Measurements from ENCODE around the gene DDB1.

The DDB1 gene

GRCh38 chr11:61336171-61336935 is 3.4 kb upstream of the DDB1 start:
- peak; percentile 96 for DNase-seq (ENCODE audit: low read depth, low spot score)

DNA sequence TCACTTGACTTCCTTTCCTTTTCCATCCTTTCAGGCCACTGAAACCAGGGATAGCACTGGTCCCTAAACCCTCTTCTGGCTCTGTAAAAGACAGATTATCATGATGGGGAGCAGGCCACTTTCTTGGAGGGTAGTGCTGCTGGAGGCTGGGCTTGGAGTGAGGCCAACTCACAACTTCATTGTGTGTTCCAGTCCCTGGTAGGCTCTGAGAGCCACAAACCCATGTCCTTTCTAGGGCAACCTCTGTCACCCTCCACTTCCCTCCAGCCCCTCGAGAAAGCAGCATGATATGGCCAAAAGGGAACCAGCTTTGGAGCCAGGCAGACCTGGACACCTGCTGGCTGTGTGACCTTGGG is 2.4 kb upstream of the DDB1 start:
- no peak for DNase-seq (ENCODE audit: low read depth, low spot score)

- peak; percentile 57 for DNase-seq (ENCODE audit: low read depth, low spot score)
Measured at GRCh38 chr11:61334434-61335354, 1.8 kb upstream of the DDB1 start.

- DNase-seq (ENCODE audit: low read depth, low spot score): no peak
Measured at GRCh38 chr11:61333550-61334433, 887 bp upstream of the DDB1 start.

GRCh38 chr11:61332281-61332796 is 566 bp downstream of the DDB1 start:
- DNase-seq (ENCODE audit: low read depth, low spot score): peak; percentile 76

DNA sequence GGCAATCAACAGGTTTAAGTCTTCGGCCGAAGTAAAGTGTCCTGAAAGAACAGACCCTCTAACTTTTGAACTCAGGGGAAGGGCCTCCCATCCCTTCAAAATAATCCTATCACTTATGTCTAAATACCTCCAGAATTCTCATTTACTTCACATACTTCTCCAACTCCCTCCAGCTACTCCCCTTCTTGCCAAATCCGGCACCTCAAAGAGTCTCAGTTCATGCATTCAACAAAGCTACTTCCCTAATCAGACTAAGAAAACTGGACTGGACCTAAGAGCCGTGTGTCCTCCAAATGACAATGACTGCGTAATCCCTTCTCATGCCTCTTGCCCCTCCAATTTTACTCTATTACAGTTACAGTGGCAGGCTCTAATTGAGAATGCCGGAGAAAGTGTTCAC is 1.3 kb downstream of the DDB1 start:
- no peak for DNase-seq (ENCODE audit: low read depth, low spot score)

- peak; percentile 19 for DNase-seq (ENCODE audit: low read depth, low spot score)
Measured at GRCh38 chr11:61329871-61330270, 3.0 kb downstream of the DDB1 start.

GRCh38 chr11:61328351-61328750 is 4.6 kb downstream of the DDB1 start:
- no peak for DNase-seq (ENCODE audit: low read depth, low spot score)

GRCh38 chr11:61327669-61328071 is 5.2 kb downstream of the DDB1 start:
- no peak for DNase-seq (ENCODE audit: low read depth, low spot score)

DNA sequence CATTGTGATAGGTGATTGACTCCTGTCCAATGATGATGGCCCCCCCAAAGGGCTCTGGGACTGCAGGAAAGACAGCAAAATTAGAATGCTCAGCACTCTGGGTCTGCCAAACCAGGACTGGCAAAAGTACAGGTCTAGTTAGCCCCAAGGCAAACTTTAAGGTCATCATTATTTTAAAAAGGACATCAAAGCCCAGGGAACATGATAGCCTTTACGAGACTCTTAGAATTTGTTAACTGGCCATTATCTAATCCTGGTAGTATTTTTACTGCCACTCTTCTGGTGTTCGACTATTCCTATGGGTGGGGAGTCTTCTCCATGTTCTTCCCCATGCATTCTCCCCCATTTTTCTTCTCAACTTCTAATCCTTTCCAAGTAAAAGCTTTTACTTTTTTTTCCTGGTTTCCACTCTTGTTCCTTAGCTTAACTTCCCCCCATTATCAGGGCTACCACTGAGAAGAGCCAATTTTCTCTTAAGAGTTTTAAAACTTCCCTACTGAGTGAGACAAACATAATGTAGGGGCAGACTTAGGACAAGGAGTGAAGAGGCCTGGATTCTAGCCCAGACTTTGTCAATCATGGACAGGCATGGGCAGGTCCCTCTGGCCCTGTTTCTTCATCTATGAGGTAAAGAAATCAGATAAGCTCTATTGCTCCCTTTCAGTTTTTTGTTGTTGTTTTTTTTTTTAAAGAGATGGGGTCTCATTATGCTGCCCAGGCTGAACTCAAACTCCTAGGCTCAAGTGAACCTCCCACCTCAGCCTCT is 7.1 kb downstream of the DDB1 start:
- no peak for DNase-seq (ENCODE audit: low read depth, low spot score)

- DNase-seq (ENCODE audit: low read depth, low spot score): no peak
Measured at GRCh38 chr11:61315260-61315659, 17.6 kb downstream of the DDB1 start.

DNA sequence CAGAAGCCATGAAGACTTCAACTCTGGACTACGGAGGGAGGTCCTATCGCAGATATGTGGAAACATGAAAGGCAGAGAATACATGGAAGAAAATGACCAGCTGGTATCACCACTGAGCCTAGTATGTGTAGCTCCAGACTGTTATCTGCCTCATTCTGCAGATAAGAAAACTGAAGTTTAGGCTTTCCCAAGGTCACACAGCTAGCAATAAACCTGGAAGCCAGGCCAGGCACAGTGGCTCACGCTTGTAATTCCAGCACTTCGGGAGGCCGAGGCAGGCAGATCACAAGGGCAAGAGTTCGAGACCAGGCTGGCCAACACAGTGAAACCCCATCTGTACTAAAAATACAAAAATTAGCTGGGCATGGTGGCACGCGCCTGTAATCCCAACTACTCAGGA is 22.2 kb downstream of the DDB1 start:
- no peak for DNase-seq (ENCODE audit: low read depth, low spot score)

DNA sequence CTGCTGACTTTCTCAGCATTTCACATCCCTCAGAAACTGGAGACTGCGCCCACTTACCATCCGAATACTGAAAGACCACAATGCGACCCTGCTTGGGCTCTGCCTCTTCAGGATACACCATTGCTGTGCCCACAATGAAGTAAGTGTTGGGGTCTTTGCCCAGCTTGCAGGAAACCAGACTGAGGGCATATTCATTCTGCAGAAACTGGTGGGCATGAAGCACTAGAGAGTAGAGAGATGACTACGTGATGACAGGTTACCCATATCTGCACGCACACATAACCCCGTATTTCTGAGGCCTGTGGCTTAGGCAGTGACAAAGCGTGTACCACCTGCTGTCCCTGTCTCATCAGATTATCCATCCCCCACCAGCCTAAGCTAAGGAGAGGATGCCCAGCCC is 23.2 kb downstream of the DDB1 start:
- DNase-seq (ENCODE audit: low read depth, low spot score): no peak

- DNase-seq (ENCODE audit: low read depth, low spot score): no peak
Measured at GRCh38 chr11:61309141-61309540, 23.8 kb downstream of the DDB1 start.

DNA sequence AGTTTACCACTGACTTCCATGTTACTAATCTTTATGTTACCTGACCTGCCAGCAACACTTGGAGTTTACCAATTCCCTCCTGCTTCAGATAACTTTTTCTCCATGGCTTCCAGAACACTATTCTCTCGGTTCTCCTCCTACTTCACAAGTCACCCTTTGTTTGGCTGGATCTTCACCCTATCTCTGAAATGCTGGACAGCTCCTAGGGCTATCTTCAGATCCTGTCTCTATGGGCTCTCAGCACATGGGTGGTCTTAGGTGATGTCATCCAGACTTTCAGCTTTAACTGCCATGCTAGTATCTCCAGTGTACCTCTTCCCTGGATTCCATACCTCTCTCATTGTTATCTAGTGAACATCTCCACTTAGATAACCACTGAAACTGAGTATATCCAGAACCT is 25.6 kb downstream of the DDB1 start:
- no peak for DNase-seq (ENCODE audit: low read depth, low spot score)

- DNase-seq (ENCODE audit: low read depth, low spot score): no peak
Measured at GRCh38 chr11:61306221-61306620, 26.7 kb downstream of the DDB1 start.

GRCh38 chr11:61305417-61305816 is 27.5 kb downstream of the DDB1 start:
- no peak for DNase-seq (ENCODE audit: low read depth, low spot score)

DNA sequence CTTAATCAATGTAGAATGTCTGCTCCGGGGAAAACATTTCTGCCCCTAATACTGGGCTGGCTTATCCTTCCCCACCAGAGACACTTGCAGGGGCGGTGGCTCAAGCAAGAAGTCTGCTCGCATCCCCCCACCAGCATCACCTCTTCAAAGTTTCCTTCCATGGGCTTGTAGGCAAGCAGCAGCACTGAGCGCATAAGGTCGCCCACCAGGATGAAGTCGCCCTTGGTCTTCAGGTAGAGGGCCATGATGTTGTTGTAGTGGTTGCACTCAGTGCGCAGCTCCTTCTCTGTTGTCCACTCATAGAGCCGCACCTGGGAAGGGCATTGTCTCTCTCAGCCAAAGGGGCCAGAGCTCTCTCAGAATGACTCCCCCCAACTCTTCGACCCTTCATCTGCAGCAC is 29.2 kb downstream of the DDB1 start:
- DNase-seq (ENCODE audit: low read depth, low spot score): no peak

- DNase-seq (ENCODE audit: low read depth, low spot score): no peak
Measured at GRCh38 chr11:61302550-61302949, 30.4 kb downstream of the DDB1 start.

- DNase-seq (ENCODE audit: low read depth, low spot score): peak; percentile 40
Measured at GRCh38 chr11:61298663-61299244, 34.2 kb downstream of the DDB1 start.

DNA sequence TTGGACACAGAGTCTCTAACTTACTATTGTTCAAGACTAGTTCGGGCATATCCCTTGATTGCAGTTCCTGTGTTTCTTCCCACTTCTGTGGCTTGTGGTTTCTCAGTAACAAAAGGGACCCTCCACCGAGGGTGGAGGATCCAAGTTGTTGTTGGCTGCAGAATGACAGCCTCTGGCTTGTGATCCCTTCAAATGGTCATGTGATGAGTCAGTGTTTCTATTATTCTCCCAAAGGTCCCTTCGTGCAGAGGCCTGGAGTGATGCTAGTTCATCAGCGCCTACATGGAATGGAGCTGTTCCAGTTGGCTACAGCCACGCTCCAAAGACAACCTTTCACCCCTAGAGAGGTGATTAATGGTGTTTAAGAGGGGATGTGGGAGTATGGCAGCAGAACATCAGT is 35.2 kb downstream of the DDB1 start:
- DNase-seq (ENCODE audit: low read depth, low spot score): no peak

All from ELF-1 (cell line).